HCT116 (cell line): Measurements from ENCODE around the gene TMEM165. TPM values are rescaled to one million over a fixed set of nuclear protein-coding genes. Genes with fewer than 3 reads are reported as not detected.

Source experiments
- ATAC-seq: fragments of 200-7000 bp; cut with Tn5 transposase; 2 replicates; pipeline ENCODE4 v1.9.1; 2020; ENCODE audit warnings: mild to moderate bottlenecking, moderate library complexity
- BruUV-seq: library from RNA; stranded (reverse); fragments of 400-500 nt; replicated peaks from 2 replicates; lab custom pipeline; 2021; lab: Mats Ljungman, UMichigan
- CTCF ChIA-PET: fragments of 300-600 bp; sonication (Branson Sonifier 250); formaldehyde crosslinking; loops from one replicate; lab custom pipeline; 2021; ENCODE audit warnings: antibody characterized with exemption; lab: Charles Lee
- POLR2A ChIA-PET: fragments of 300-600, 350-600 bp; sonication (Branson Sonifier 250); formaldehyde crosslinking; loops from one replicate; lab custom pipeline; 2021; ENCODE audit warnings: antibody characterized with exemption; lab: Charles Lee
- RAD21 ChIA-PET, 2 experiments: fragments of 300-600 bp; sonication (Branson Sonifier 250); formaldehyde crosslinking; loops; one replicate each; lab custom pipeline; 2023; ENCODE audit warnings: low total read pairs in 2 of 2; ENCODE audit not compliant: uncharacterized antibody in 2 of 2, unreplicated experiment in 2 of 2, low non-redundant PET in 1 of 2; lab: Charles Lee
- DNase-seq: peaks from one replicate; pipeline ENCODE4 v3.0.0-alpha.2; 2010; ENCODE audit warnings: low read depth, low spot score
- H2AFZ ChIP-seq: fragments of 200-600 bp; shearing (Covaris generic), sonication (generic); 2 replicates; pipeline ENCODE4 v1.6.1; 2017; ENCODE audit warnings: low read depth, mixed run types, mixed read lengths, antibody characterized with exemption, low read length; ENCODE audit not compliant: poor library complexity, severe bottlenecking
- H3K27ac ChIP-seq: 2 replicates; pipeline ENCODE4 v1.5.1; 2012; ENCODE audit warnings: low read depth, low read length
- H3K27me3 ChIP-seq: fragments of 200-600 bp; sonication (generic); 2 replicates; pipeline ENCODE4 v1.6.1; 2016; ENCODE audit warnings: mixed run types, low read length, mixed read lengths; ENCODE audit not compliant: insufficient read depth
- H3K36me3 ChIP-seq, 2 experiments: fragments of 200-500 bp in 1 of 2; fragments of 200-600 bp in 1 of 2; sonication (Bioruptor generic) in 1 of 2; sonication (generic) in 1 of 2; 2 replicates each; pipeline versions ENCODE4 v1.5.1 to v1.6.1; 2014 to 2016; ENCODE audit warnings: low read length in 2 of 2, inconsistent platforms in 1 of 2, mixed read lengths in 1 of 2, mixed run types in 1 of 2; ENCODE audit not compliant: insufficient read depth in 2 of 2, control insufficient read depth in 1 of 2
- H3K4me1 ChIP-seq, 2 experiments: fragments of 200-600 bp in 1 of 2; sonication (generic) in 1 of 2; 2 replicates each; pipeline versions ENCODE4 v1.5.1 to v1.6.1; 2012 to 2017; ENCODE audit warnings: low read length in 2 of 2, inconsistent platforms in 1 of 2, mild to moderate bottlenecking in 1 of 2, mixed read lengths in 1 of 2, mixed run types in 1 of 2, moderate library complexity in 1 of 2; ENCODE audit not compliant: insufficient read depth in 2 of 2, control insufficient read depth in 1 of 2
- H3K4me2 ChIP-seq: fragments of 200-600 bp; sonication (generic); 2 replicates; pipeline ENCODE4 v1.6.1; 2017; ENCODE audit warnings: mixed run types, low read length, mixed read lengths
- H3K4me3 ChIP-seq, 2 experiments: fragments of 200-600 bp in 1 of 2; sonication (generic) in 1 of 2; replicated peaks in 1 of 2; 2 replicates each; pipeline ENCODE4 v1.5.1; 2011 to 2016; ENCODE audit warnings: low read length in 2 of 2, control low read depth in 1 of 2, low read depth in 1 of 2, mild to moderate bottlenecking in 1 of 2, mixed read lengths in 1 of 2, mixed run types in 1 of 2
- H3K79me2 ChIP-seq: fragments of 200-600 bp; sonication (generic); 2 replicates; pipeline ENCODE4 v1.6.1; 2017; ENCODE audit warnings: mild to moderate bottlenecking, mixed run types, low read length, moderate library complexity, mixed read lengths; ENCODE audit not compliant: insufficient read depth
- H3K9ac ChIP-seq: fragments of 200-600 bp; sonication (generic); 2 replicates; pipeline ENCODE4 v1.6.1; 2016; ENCODE audit warnings: low read length, mixed read lengths
- H3K9me2 ChIP-seq: fragments of 200-600 bp; sonication (generic), shearing (Covaris generic); 2 replicates; pipeline ENCODE4 v1.6.1; 2017; ENCODE audit warnings: mixed run types, mild to moderate bottlenecking, moderate library complexity; ENCODE audit not compliant: insufficient read depth
- H3K9me3 ChIP-seq, 2 experiments: fragments of 200-500 bp in 1 of 2; fragments of 200-600 bp in 1 of 2; sonication (Bioruptor generic) in 1 of 2; sonication (generic) in 1 of 2; 2 replicates each; pipeline ENCODE4 v1.6.1; 2014 to 2017; ENCODE audit warnings: low read length in 2 of 2, mixed read lengths in 2 of 2, inconsistent platforms in 1 of 2, low read depth in 1 of 2, mild to moderate bottlenecking in 1 of 2, mixed run types in 1 of 2, moderate library complexity in 1 of 2; ENCODE audit not compliant: control insufficient read depth in 1 of 2, insufficient read depth in 1 of 2
- H4K20me1 ChIP-seq: fragments of 200-600 bp; sonication (generic), shearing (Covaris generic); 2 replicates; pipeline ENCODE4 v1.6.1; 2017; ENCODE audit warnings: mixed run types, mild to moderate bottlenecking, moderate library complexity; ENCODE audit not compliant: insufficient read depth
- CBX3 ChIP-seq: IDR thresholded peaks from 2 replicates; pipeline ENCODE4 v1.6.1; 2012; ENCODE audit warnings: low read depth
- CTCF ChIP-seq, 3 experiments: fragments of 200-600 bp in 1 of 3; sonication (generic) in 1 of 3; IDR thresholded peaks in 2 of 3; conservative IDR thresholded peaks in 1 of 3; 2 replicates each; pipeline ENCODE4 v1.5.1; 2012 to 2017; ENCODE audit warnings: low read depth in 2 of 3, low read length in 2 of 3, antibody characterized with exemption in 1 of 3, borderline replicate concordance in 1 of 3, control low read depth in 1 of 3, mild to moderate bottlenecking in 1 of 3, mixed read lengths in 1 of 3, mixed run types in 1 of 3, moderate library complexity in 1 of 3; ENCODE audit not compliant: insufficient read depth in 1 of 3
- EZH2 ChIP-seq: fragments of 200-600 bp; sonication (generic); IDR thresholded peaks from 2 replicates; pipeline ENCODE4 v1.6.1; 2017; ENCODE audit warnings: antibody characterized with exemption, mixed run types
- EZH2phosphoT487 ChIP-seq: fragments of 200-600 bp; IDR thresholded peaks from 2 replicates; pipeline ENCODE4 v1.6.1; 2018; ENCODE audit warnings: antibody characterized with exemption, borderline replicate concordance
- POLR2A ChIP-seq: IDR thresholded peaks from 2 replicates; pipeline ENCODE4 v1.7.0; 2011; ENCODE audit warnings: borderline replicate concordance; ENCODE audit not compliant: insufficient read depth, insufficient read length; ENCODE audit errors: extremely low read depth
- SP1 ChIP-seq: IDR thresholded peaks from 2 replicates; pipeline ENCODE4 v1.6.1; 2012; ENCODE audit warnings: low read depth
- intact Hi-C: fragments of 100-400 bp; cut with micrococcal nuclease; formaldehyde crosslinking; loops from 2 replicates; pipeline ENCODE4 v1.10.0; 2022
- total RNA-seq: library from RNA; stranded (reverse); gene quantifications from one replicate; pipeline ENCODE4 v1.2.1, GENCODE V29; 2021; ENCODE audit not compliant: unreplicated experiment

TMEM165 gene
- total RNA-seq, 1 experiment from 2014 or later, result 60.7 TPM

- no peak for TF ChIP-seq CTCF (IDR thresholded peaks at IDR 0.05 in 2 of 3, conservative IDR thresholded peaks at IDR 0.05 in 1 of 3; ENCODE audit: borderline replicate concordance in 1 of 3, insufficient read depth in 1 of 3, low read depth in 2 of 3, low read length in 2 of 3)
Observed at GRCh38 chr4:55358668-55359067, 37.1 kb upstream of the TMEM165 start (continued).

- Histone ChIP-seq H3K9me2 (no peaks in the 10 kb centered on the region), H3K79me2 (no peaks in the 10 kb centered on the region), H3K9me3 (no peaks in the 10 kb centered on the region), H4K20me1 (no peaks in the 10 kb centered on the region), H2AFZ (no peak overlapping the region), H3K4me1 (peaks cover 43 to 75% of the 10 kb centered on the region in 2 experiments), H3K4me3 (peak overlapping the region in 1 of 2 experiments; percentile 21; a peak in 2 of 4 replicates), H3K4me2 (peak overlapping the region; percentile 70), H3K36me3 (no peaks in the 10 kb centered on the region), H3K27me3 (no peaks in the 10 kb centered on the region), H3K27ac (peak overlapping the region; percentile 53), H3K9ac (peak overlapping the region; percentile 36)
- TF ChIP-seq EZH2 (no peak), SP1 (no peak), POLR2A (no peak), EZH2phosphoT487 (no peak), CBX3 (no peak)
- ChIA-PET CTCF (interaction anchor here (1.1 kb wide), 1 partner anchor 35 kb away, joined by 3 read pairs; no protein-coding TSS in a partner anchor), POLR2A (interaction anchor here (1.6 kb wide), 1 partner anchor 36 kb away, joined by 3 read pairs; the partner anchor contains the start of gene TMEM165), RAD21 (no interaction called here)
- intact Hi-C loops, result no loop called here
- no TSS peak for BruUV-seq
- no peak for ATAC-seq
- no peak for DNase-seq
Observed at GRCh38 chr4:55359397-55359916, 36.3 kb upstream of the TMEM165 start.
